Measurements from ENCODE around the gene KCNK4.

DNA sequence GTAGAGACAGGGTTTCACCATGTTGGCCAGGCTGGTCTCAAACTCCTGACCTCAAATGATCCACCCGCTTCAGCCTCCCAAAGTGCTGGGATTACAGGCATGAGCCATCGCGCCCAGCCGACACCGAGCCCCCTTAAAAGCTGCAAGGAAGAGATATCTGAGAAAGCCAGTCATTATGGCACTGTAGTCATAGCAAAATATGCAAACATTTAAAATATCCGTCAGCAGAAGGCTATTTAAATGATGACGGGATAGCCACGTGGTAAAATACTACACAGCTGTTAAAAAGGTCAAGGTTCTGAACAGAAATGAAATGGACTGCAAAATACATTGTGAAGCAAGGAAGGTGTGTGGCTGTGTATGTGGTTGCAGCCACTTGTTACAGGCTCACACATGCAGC is 42.5 kb downstream of the KCNK4 start:
- TF ChIP-seq, protein P1, sequence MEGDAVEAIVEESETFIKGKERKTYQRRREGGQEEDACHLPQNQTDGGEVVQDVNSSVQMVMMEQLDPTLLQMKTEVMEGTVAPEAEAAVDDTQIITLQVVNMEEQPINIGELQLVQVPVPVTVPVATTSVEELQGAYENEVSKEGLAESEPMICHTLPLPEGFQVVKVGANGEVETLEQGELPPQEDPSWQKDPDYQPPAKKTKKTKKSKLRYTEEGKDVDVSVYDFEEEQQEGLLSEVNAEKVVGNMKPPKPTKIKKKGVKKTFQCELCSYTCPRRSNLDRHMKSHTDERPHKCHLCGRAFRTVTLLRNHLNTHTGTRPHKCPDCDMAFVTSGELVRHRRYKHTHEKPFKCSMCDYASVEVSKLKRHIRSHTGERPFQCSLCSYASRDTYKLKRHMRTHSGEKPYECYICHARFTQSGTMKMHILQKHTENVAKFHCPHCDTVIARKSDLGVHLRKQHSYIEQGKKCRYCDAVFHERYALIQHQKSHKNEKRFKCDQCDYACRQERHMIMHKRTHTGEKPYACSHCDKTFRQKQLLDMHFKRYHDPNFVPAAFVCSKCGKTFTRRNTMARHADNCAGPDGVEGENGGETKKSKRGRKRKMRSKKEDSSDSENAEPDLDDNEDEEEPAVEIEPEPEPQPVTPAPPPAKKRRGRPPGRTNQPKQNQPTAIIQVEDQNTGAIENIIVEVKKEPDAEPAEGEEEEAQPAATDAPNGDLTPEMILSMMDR (IDR thresholded peaks at IDR 0.05) = no peak
- TF ChIP-seq POLR2A (IDR thresholded peaks at IDR 0.05) = no peak
